ENCODE data around the gene ARSG.

DNA sequence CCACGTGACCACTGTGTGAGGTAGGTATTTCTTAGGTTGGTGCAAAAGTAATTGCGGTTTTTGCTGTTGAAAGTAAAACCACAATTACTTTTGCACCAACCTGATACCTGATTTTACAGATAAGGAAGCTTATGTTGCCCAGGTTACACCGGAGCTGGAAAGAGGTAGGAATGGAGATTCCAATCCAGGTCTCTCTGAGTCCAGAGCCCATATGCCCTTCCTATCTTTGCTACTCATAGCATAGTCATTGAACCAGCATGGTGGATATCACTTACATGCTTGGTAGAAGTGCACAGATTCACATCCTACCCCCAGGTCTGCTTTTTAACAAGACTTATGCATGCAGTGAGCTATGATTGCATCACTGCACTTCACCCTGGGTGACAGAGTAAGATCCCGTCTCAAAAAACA lies 61.8 kb downstream of the ARSG start:
- TF ChIP-seq CTCF (IDR thresholded peaks at IDR 0.05) (no peak), ELK1 (IDR thresholded peaks at IDR 0.05; ENCODE audit: low read depth, low read length) (no peak)
